Measurements from ENCODE around the gene HOXD10. TPM values are rescaled to one million over a fixed set of nuclear protein-coding genes. Genes with fewer than 3 reads are reported as not detected.

The HOXD10 gene
- total and polyA plus RNA-seq, 9 donors, result 0.38 to 8.1 (median 1.1) TPM

- peaks cover 6% of the 10 kb centered on the region for H3K27me3 ChIP-seq
- DNase-seq, result no peak
- peaks cover 2% of the 10 kb centered on the region for H3K4me1 ChIP-seq (ENCODE audit: insufficient read depth)
- 37 to 71% (median 41%) methylated on average over 7 of the region's 7 CpGs for WGBS, 3 donors
- H3K27ac ChIP-seq, result no peak overlapping the region
- no peak overlapping the region for H3K4me3 ChIP-seq
- intact Hi-C loops (cut with DNase I), result loop anchor here in 2 of 4 donors (5.0 to 10.0 kb wide), 2 partner anchors 415 to 1768 kb away; partner anchors contain the start of gene SP9 (in 1 of the 2)
- peaks cover 0 to 3% of the 10 kb centered on the region in 2 donors for H3K9me3 ChIP-seq
- H3K36me3 ChIP-seq, result no peaks in the 10 kb centered on the region
- TF ChIP-seq CTCF (IDR thresholded peaks at IDR 0.05), result no peak
- TF ChIP-seq EP300 (IDR thresholded peaks at IDR 0.05), result no peak
- no peak for TF ChIP-seq POLR2A (IDR thresholded peaks at IDR 0.05)
Observed at GRCh38 chr2:176102309-176102866, 14.2 kb upstream of the HOXD10 start.

GRCh38 chr2:176103194-176103593, 13.4 kb upstream of the HOXD10 start:
- WGBS, 3 donors, result 51 to 74% (median 64%) methylated on average over 7 of the region's 7 CpGs
- intact Hi-C loops (cut with DNase I), result loop anchor here in 2 of 4 donors (5.0 to 10.0 kb wide), 2 partner anchors 416 to 1768 kb away; partner anchors contain the start of gene SP9 (in 1 of the 2)
- Histone ChIP-seq H3K27ac (no peak overlapping the region), H3K4me1 (ENCODE audit: insufficient read depth) (peaks cover 5% of the 10 kb centered on the region), H3K36me3 (no peaks in the 10 kb centered on the region), H3K9me3 (peaks cover 0 to 3% of the 10 kb centered on the region in 2 donors), H3K4me3 (no peak overlapping the region), H3K27me3 (peaks cover 6% of the 10 kb centered on the region)
- no peak for DNase-seq
- TF ChIP-seq CTCF (IDR thresholded peaks at IDR 0.05) (no peak), EP300 (IDR thresholded peaks at IDR 0.05) (no peak), POLR2A (IDR thresholded peaks at IDR 0.05) (no peak)

GRCh38 chr2:176103742-176104315, 12.7 kb upstream of the HOXD10 start:
- no peak for TF ChIP-seq CTCF (IDR thresholded peaks at IDR 0.05)
- TF ChIP-seq POLR2A (IDR thresholded peaks at IDR 0.05), result no peak
- no peak for TF ChIP-seq EP300 (IDR thresholded peaks at IDR 0.05)
- Histone ChIP-seq H3K27me3 (peaks cover 6% of the 10 kb centered on the region), H3K27ac (no peak overlapping the region), H3K4me3 (peak overlapping the region; percentile 32), H3K9me3 (peaks cover 0 to 3% of the 10 kb centered on the region in 2 donors), H3K36me3 (no peaks in the 10 kb centered on the region), H3K4me1 (ENCODE audit: insufficient read depth) (peaks cover 5% of the 10 kb centered on the region)
- intact Hi-C loops (cut with DNase I), result loop anchor here in 2 of 4 donors (5.0 to 10.0 kb wide), 2 partner anchors 417 to 1769 kb away; partner anchors contain the start of gene SP9 (in 1 of the 2)
- DNase-seq, result no peak
- WGBS, 3 donors, result 11 to 19% (median 12%) methylated on average over 17 of the region's 17 CpGs

GRCh38 chr2:176104316-176105077, 12.1 kb upstream of the HOXD10 start:
- Histone ChIP-seq H3K4me1 (ENCODE audit: insufficient read depth) (peaks cover 5% of the 10 kb centered on the region), H3K4me3 (peak overlapping the region; percentile 32), H3K27ac (no peak overlapping the region), H3K27me3 (peaks cover 6% of the 10 kb centered on the region), H3K9me3 (peaks cover 0 to 3% of the 10 kb centered on the region in 2 donors), H3K36me3 (no peaks in the 10 kb centered on the region)
- peak in 1 of 5 donors; percentile 15 for DNase-seq
- intact Hi-C loops (cut with DNase I), result loop anchor here in 2 of 4 donors (5.0 to 10.0 kb wide), 2 partner anchors 417 to 1770 kb away; partner anchors contain the start of gene SP9 (in 1 of the 2)
- WGBS, 3 donors, result 6 to 14% (median 6%) methylated on average over 46 to 56 of the region's 56 CpGs
- TF ChIP-seq POLR2A (IDR thresholded peaks at IDR 0.05) (no peak), EP300 (IDR thresholded peaks at IDR 0.05) (no peak), CTCF (IDR thresholded peaks at IDR 0.05) (no peak)

All from ovary (tissue), 9 donors.